Measurements from ENCODE around the gene CD302.

DNA sequence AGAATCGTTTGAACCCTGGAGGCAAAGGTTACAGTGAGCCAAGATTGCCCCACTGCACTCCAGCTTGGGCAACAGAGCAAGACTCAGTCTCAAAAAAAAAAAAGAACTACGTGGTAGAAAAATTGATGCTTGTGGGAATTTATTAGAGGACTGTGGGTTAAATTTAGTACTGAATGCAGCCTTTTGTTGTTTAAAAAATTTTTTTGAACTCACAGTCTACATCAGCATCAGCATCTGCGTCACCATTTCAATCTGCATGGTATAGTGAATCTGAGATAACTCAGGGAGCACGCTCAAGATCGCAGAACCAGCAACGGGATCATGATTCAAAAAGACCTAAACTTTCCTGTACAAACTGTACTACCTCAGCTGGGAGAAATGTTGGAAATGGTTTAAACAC lies 55.2 kb downstream of the CD302 start:
- TF ChIP-seq CTCF (IDR thresholded peaks at IDR 0.05) (no peak), EZH2 (IDR thresholded peaks at IDR 0.05; ENCODE audit: borderline replicate concordance, insufficient read depth, low read depth, low read length, poor library complexity, severe bottlenecking) (no peak)
